Nephron progenitor cell (in vitro differentiated cells): ENCODE data around the gene DISP3.

Experiments used
- DNase-seq: peaks from one replicate; pipeline ENCODE4 v3.0.0; 2021
- H3K27ac Mint-ChIP-seq: 2 replicates; pipeline ENCODE4 v1.8.0; 2021; ENCODE audit warnings: mild to moderate bottlenecking, moderate library complexity, mixed read lengths
- H3K27me3 Mint-ChIP-seq: 2 replicates; pipeline ENCODE4 v1.8.0; 2021; ENCODE audit warnings: mild to moderate bottlenecking, low read depth, mixed read lengths; ENCODE audit not compliant: poor library complexity
- H3K36me3 Mint-ChIP-seq: 2 replicates; pipeline ENCODE4 v1.8.0; 2021; ENCODE audit warnings: low read depth, mixed read lengths
- H3K4me1 Mint-ChIP-seq: 2 replicates; pipeline ENCODE4 v1.8.0; 2021; ENCODE audit warnings: mixed read lengths
- H3K4me3 Mint-ChIP-seq: 2 replicates; pipeline ENCODE4 v1.8.0; 2021; ENCODE audit warnings: mild to moderate bottlenecking, moderate library complexity, mixed read lengths
- H3K9me3 Mint-ChIP-seq: 2 replicates; pipeline ENCODE4 v1.8.0; 2021; ENCODE audit warnings: mild to moderate bottlenecking, moderate library complexity, mixed read lengths
- TF ChIP-seq, protein P1 (sequence below): fragments of 200-600 bp; sonication (generic); IDR thresholded peaks from 2 replicates; pipeline ENCODE4 v1.5.0; 2021; ENCODE audit warnings: antibody characterized with exemption

Gene DISP3

DNA sequence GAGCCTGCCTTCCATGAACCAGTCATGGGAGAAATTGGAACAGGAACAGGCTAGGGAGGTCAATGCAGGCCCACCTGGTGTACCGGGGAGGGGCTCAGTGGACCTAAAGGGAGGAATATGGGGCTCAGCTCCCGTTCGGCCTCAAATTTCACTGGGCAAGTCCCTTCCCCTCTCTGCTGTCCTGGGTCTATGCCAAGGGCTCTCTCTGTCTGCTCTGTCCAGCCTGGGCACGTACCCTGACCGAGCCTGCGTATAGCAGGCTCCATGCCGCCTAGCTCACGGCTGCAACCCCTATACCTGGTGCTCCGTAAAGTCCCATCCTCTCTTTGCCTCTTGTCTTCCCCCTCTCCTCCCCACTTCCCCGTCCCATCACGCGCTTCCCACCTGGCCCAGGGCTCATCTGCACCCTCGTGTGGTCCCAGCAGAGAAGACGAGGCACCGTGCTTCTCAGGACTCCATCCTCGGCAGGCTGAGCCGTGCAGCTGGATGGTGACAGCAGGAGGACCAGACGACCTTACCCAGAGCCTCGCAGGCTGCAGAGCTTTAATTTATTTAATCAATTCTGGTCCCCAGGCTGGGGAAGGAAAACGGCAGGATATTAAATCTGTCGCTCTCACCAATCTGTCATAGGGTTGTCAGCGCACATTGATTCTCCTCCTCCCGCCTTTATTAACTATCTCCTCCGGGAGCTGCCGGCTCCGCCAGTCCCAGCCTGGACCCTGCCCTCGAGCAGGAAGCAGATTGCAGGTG lies 25.0 kb upstream of the DISP3 start:
- H3K4me3 Mint-ChIP-seq, result no peak overlapping the region
- DNase-seq, result no peak
- no peaks in the 10 kb centered on the region for H3K36me3 Mint-ChIP-seq
- H3K27me3 Mint-ChIP-seq, result peaks cover 26% of the 10 kb centered on the region
- TF ChIP-seq, protein P1, sequence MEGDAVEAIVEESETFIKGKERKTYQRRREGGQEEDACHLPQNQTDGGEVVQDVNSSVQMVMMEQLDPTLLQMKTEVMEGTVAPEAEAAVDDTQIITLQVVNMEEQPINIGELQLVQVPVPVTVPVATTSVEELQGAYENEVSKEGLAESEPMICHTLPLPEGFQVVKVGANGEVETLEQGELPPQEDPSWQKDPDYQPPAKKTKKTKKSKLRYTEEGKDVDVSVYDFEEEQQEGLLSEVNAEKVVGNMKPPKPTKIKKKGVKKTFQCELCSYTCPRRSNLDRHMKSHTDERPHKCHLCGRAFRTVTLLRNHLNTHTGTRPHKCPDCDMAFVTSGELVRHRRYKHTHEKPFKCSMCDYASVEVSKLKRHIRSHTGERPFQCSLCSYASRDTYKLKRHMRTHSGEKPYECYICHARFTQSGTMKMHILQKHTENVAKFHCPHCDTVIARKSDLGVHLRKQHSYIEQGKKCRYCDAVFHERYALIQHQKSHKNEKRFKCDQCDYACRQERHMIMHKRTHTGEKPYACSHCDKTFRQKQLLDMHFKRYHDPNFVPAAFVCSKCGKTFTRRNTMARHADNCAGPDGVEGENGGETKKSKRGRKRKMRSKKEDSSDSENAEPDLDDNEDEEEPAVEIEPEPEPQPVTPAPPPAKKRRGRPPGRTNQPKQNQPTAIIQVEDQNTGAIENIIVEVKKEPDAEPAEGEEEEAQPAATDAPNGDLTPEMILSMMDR, result no peak
- peaks cover 50% of the 10 kb centered on the region for H3K4me1 Mint-ChIP-seq
- H3K27ac Mint-ChIP-seq, result no peak overlapping the region
- H3K9me3 Mint-ChIP-seq, result no peaks in the 10 kb centered on the region

DNA sequence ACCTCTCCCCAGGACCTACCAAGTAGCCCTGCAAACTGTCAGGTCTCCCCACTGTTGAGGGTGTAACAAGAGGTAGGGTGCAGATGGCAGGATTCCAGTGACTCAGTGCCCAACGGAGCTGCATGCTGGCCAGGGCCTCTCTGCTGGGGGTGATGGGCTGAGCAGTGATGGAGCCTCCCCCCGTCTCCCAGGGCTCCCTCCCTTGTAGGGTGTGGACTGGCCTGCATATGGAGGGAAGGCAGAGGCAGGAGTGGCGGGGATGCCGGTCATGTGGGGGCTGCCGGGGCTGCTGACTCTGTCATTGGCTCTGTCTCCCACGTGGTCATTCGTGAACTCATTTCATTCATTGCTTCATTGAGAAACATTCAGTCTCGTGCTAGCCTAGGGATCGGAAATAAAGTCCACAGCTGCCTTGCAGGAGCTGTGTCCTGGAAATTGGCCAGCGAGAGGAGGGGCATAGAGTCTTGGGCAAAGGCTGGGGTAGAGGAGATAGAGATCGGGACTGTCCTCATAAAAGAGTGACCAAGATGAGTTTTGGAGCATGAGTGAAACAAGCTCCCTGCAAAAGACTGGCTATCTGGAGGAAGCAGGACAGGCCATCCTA lies 22.9 kb upstream of the DISP3 start:
- Mint-ChIP-seq H3K9me3 (no peaks in the 10 kb centered on the region), H3K27ac (no peak overlapping the region), H3K36me3 (no peaks in the 10 kb centered on the region), H3K4me1 (peaks cover 59% of the 10 kb centered on the region), H3K27me3 (peaks cover 25% of the 10 kb centered on the region), H3K4me3 (no peak overlapping the region)
- no peak for DNase-seq
- TF ChIP-seq, protein P1, result no peak

DNA sequence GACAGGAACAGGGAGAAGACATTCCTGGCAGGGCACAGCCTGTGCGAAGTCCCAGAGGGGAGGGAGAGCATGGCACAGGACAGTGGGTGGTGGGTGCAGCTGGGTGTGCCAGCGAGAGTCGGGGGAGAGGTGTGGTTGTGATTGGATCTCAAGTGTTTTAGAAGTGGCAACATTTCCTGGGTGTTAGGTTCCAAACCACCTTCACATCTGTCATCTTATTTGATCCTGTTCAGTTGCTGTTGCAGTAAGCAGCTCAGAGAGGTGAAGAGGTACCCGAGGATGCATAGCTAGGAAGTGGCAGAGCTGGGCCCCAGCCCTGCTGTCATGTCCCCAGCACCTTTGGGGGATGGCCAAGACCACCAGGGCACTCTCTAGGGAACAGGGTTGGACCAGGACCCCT lies 22.0 kb upstream of the DISP3 start:
- peaks cover 67% of the 10 kb centered on the region for H3K4me1 Mint-ChIP-seq
- no peaks in the 10 kb centered on the region for H3K36me3 Mint-ChIP-seq
- TF ChIP-seq, protein P1, result no peak
- no peak for DNase-seq
- peaks cover 29% of the 10 kb centered on the region for H3K27me3 Mint-ChIP-seq
- no peaks in the 10 kb centered on the region for H3K9me3 Mint-ChIP-seq
- H3K4me3 Mint-ChIP-seq, result no peak overlapping the region
- no peak overlapping the region for H3K27ac Mint-ChIP-seq

DNA sequence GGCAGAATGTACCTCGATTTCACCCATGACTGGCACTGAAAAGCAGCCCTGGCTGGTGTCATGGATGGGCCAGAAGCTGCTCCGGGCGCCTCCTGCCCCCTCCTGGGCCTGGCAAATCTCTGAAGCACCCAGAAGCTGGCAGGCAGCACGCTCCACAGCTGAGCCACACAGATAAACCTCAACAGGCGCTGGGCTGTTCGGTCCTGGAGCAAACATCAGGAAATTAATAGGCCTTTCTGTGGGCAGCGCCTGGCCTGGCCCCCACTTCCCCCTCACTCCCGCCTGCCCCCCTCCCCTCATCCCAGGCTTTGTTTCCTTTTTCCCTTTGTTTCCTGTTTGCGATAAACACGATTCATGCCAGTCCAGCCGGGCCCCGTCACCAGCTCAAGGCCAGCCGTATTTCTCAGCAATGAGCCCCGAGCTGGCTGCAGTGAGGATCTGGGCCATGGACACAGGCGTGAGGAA lies 20.1 kb upstream of the DISP3 start:
- no peak overlapping the region for H3K27ac Mint-ChIP-seq
- TF ChIP-seq, protein P1, result no peak
- no peak for DNase-seq
- peaks cover 71% of the 10 kb centered on the region for H3K4me1 Mint-ChIP-seq
- no peak overlapping the region for H3K4me3 Mint-ChIP-seq
- H3K9me3 Mint-ChIP-seq, result no peaks in the 10 kb centered on the region
- no peaks in the 10 kb centered on the region for H3K36me3 Mint-ChIP-seq
- peaks cover 29% of the 10 kb centered on the region for H3K27me3 Mint-ChIP-seq

DNA sequence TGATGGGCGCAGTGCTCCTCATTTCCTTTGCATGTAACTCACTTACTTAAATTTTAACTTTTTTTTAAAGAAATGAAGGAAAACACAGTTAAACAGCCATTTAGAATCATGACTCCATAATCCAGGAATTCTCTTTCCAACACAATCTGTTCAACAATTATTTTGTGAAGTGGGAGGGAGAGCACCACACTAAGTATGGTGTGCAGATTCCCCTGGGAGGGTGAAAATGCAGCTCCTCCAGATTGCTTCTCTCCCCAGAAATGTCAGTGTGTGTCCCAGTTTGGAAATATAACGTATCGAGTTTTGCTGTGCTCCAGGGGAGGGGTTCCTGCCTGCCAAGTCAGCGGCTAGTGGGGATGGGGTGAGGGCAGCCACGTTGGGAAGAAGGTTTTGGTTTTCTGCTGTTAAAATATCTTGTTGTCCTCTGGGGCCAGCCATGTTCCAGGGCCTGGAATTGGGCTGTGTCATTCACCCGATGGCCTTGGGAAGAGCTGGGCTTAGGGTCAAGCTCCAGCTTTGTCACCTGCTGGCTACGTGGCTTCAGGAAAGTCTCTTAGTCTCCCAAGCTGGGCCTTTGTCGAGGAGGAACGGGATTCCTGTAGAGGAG lies 17.3 kb upstream of the DISP3 start:
- no peak overlapping the region for H3K27ac Mint-ChIP-seq

More for the DNA sequence above, 17.3 kb upstream of the DISP3 start:
- H3K4me3 Mint-ChIP-seq, result no peak overlapping the region
- no peaks in the 10 kb centered on the region for H3K36me3 Mint-ChIP-seq
- no peak for DNase-seq
- peaks cover 44% of the 10 kb centered on the region for H3K27me3 Mint-ChIP-seq
- H3K9me3 Mint-ChIP-seq, result no peaks in the 10 kb centered on the region
- H3K4me1 Mint-ChIP-seq, result peaks cover 53% of the 10 kb centered on the region
- TF ChIP-seq, protein P1, result no peak
